ENCODE measurements around the gene FADS6.

Gene FADS6

GRCh38 chr17:74892974-74893911 lies at the start of gene FADS6:
Gene FADS6, minus strand, starts transcription at chr17:74893633. Its CDS starts 38 bp downstream, at chr17:74893595.
- no peak for FAIRE-seq

- FAIRE-seq = no peak
Observed at GRCh38 chr17:74941128-74941725, 47.8 kb upstream of the FADS6 start.

GRCh38 chr17:74939534-74939933 lies 46.1 kb upstream of the FADS6 start:
- FAIRE-seq = no peak

GRCh38 chr17:74938194-74938950 lies 44.9 kb upstream of the FADS6 start:
- no peak for FAIRE-seq

GRCh38 chr17:74937064-74938051 lies 43.9 kb upstream of the FADS6 start:
- FAIRE-seq = no peak

- no peak for FAIRE-seq
Observed at GRCh38 chr17:74936470-74936799, 43.0 kb upstream of the FADS6 start.

GRCh38 chr17:74935585-74936469 lies 42.4 kb upstream of the FADS6 start, which contains the start of gene OTOP3:
Gene OTOP3, plus strand, starts transcription at chr17:74935898. Its CDS starts 24 bp downstream, at chr17:74935922.
- no peak for FAIRE-seq

GRCh38 chr17:74935048-74935447 lies 41.6 kb upstream of the FADS6 start:
- no peak for FAIRE-seq

GRCh38 chr17:74930535-74931036 lies 37.2 kb upstream of the FADS6 start:
- no peak for FAIRE-seq

GRCh38 chr17:74928786-74929185 lies 35.4 kb upstream of the FADS6 start:
- FAIRE-seq = no peak

- no peak for FAIRE-seq
Observed at GRCh38 chr17:74925242-74925641, 31.8 kb upstream of the FADS6 start.

- FAIRE-seq = no peak
Observed at GRCh38 chr17:74924250-74924948, 31.0 kb upstream of the FADS6 start, which contains the start of gene OTOP2. Gene OTOP2, plus strand, starts transcription at chr17:74924273. Its CDS starts 360 bp downstream, at chr17:74924633.

GRCh38 chr17:74923538-74924249 lies 30.3 kb upstream of the FADS6 start:
- no peak for FAIRE-seq

- no peak for FAIRE-seq
Observed at GRCh38 chr17:74922694-74923537, 29.5 kb upstream of the FADS6 start, which contains the start of gene USH1G. Gene USH1G, minus strand, starts transcription at chr17:74923255. Its CDS starts 182 bp downstream, at chr17:74923073.

GRCh38 chr17:74922172-74922571 lies 28.7 kb upstream of the FADS6 start:
- no peak for FAIRE-seq

GRCh38 chr17:74921769-74922168 lies 28.3 kb upstream of the FADS6 start:
- no peak for FAIRE-seq

GRCh38 chr17:74921026-74921681 lies 27.7 kb upstream of the FADS6 start:
- FAIRE-seq = no peak

- no peak for FAIRE-seq
Observed at GRCh38 chr17:74920642-74921025, 27.2 kb upstream of the FADS6 start.

All from A204.1 (cell line).